ENCODE results near the gene NMNAT2.

DNA sequence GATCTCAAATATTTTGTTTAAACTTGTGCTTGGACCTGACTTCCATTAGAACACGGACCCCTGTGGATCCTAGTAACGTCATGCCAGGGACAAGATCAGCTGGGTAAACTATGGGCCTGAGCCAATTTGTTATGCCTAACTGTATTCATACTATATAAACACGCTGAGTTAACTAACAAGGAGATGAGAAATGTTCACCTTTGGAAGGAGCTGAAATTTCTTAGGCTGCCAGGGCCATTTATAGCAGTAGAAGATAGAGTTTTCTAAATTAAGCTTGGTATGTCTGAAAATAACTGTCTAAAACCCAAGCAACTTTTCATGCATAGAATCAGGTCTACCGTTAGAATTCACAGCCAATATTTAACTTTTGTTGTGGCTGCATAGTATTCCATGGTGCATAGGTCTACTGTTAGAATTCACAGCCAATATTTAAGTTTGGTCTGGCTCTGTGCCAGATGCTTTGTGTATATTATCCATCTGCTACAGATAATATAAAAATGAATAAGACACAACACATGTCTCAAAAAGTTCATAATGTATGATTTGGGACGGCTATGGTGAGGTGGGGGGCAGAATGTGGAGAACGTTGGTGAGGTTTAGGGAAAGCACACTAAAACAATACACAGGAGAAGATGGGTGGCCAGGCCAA lies 61.5 kb downstream of the NMNAT2 start:
- TF ChIP-seq POLR2AphosphoS5 (IDR thresholded peaks at IDR 0.05; ENCODE audit: low read depth, low read length) (no peak), CTCF (IDR thresholded peaks at IDR 0.05) (no peak), TCF7L2 (IDR thresholded peaks at IDR 0.05; ENCODE audit: low read depth, low read length) (no peak), SIN3A (IDR thresholded peaks at IDR 0.05; ENCODE audit: borderline replicate concordance, insufficient read depth, low read depth, low read length) (no peak)

Measured in Panc1 (cell line).